Activated B cell treated with CpG ODN at 0.5 μM for 24 hours (primary cell): ENCODE results near the gene LANCL1. TPM values are rescaled to one million over a fixed set of nuclear protein-coding genes. Genes with fewer than 3 reads are reported as not detected.

Experiments used
- ATAC-seq: fragments of 200-7000 bp; cut with Tn5 transposase; one replicate; pipeline ENCODE4 v1.10.0; 2021; ENCODE audit warnings: low read depth, mild to moderate bottlenecking, moderate library complexity
- CTCF ChIA-PET: fragments of 350-600 bp; sonication (Branson Sonifier 250); formaldehyde crosslinking; loops from one replicate; lab custom pipeline; 2021; ENCODE audit warnings: antibody characterized with exemption; lab: Charles Lee
- POLR2A ChIA-PET: fragments of 350-600 bp; sonication (Branson Sonifier 250); formaldehyde crosslinking; loops from one replicate; lab custom pipeline; 2021; ENCODE audit warnings: antibody characterized with exemption; lab: Charles Lee
- DNase-seq: peaks from one replicate; pipeline ENCODE4 v3.0.0; 2022
- H3K27ac Mint-ChIP-seq: one replicate; pipeline ENCODE4 v1.8.0; 2020; ENCODE audit warnings: mixed read lengths
- H3K27me3 Mint-ChIP-seq: one replicate; pipeline ENCODE4 v1.8.0; 2021; ENCODE audit warnings: mixed read lengths
- H3K36me3 Mint-ChIP-seq: one replicate; pipeline ENCODE4 v1.8.0; 2021; ENCODE audit warnings: low read depth, mixed read lengths
- H3K4me1 Mint-ChIP-seq: one replicate; pipeline ENCODE4 v1.8.0; 2021; ENCODE audit warnings: mixed read lengths
- H3K4me3 Mint-ChIP-seq: one replicate; pipeline ENCODE4 v1.8.0; 2020; ENCODE audit warnings: mild to moderate bottlenecking, mixed read lengths
- H3K9me3 Mint-ChIP-seq: one replicate; pipeline ENCODE4 v1.8.0; 2020; ENCODE audit warnings: mixed read lengths
- intact Hi-C: fragments of 100-400 bp; cut with micrococcal nuclease; formaldehyde crosslinking; loops from one replicate; pipeline ENCODE4 v1.15.1; 2024
- total RNA-seq: library from RNA; stranded (reverse); gene quantifications from 2 replicates; pipeline ENCODE4 v1.2.3, GENCODE V29; 2022
- TF ChIP-seq, protein P1 (sequence below): fragments of 200-600 bp; IDR thresholded peaks from one replicate; pipeline ENCODE4 v1.8.0; 2022; ENCODE audit warnings: antibody characterized with exemption, mild to moderate bottlenecking

Gene LANCL1, protein sequence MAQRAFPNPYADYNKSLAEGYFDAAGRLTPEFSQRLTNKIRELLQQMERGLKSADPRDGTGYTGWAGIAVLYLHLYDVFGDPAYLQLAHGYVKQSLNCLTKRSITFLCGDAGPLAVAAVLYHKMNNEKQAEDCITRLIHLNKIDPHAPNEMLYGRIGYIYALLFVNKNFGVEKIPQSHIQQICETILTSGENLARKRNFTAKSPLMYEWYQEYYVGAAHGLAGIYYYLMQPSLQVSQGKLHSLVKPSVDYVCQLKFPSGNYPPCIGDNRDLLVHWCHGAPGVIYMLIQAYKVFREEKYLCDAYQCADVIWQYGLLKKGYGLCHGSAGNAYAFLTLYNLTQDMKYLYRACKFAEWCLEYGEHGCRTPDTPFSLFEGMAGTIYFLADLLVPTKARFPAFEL
- total RNA-seq, result 30.4 and 30.8 TPM in 2 replicates

DNA sequence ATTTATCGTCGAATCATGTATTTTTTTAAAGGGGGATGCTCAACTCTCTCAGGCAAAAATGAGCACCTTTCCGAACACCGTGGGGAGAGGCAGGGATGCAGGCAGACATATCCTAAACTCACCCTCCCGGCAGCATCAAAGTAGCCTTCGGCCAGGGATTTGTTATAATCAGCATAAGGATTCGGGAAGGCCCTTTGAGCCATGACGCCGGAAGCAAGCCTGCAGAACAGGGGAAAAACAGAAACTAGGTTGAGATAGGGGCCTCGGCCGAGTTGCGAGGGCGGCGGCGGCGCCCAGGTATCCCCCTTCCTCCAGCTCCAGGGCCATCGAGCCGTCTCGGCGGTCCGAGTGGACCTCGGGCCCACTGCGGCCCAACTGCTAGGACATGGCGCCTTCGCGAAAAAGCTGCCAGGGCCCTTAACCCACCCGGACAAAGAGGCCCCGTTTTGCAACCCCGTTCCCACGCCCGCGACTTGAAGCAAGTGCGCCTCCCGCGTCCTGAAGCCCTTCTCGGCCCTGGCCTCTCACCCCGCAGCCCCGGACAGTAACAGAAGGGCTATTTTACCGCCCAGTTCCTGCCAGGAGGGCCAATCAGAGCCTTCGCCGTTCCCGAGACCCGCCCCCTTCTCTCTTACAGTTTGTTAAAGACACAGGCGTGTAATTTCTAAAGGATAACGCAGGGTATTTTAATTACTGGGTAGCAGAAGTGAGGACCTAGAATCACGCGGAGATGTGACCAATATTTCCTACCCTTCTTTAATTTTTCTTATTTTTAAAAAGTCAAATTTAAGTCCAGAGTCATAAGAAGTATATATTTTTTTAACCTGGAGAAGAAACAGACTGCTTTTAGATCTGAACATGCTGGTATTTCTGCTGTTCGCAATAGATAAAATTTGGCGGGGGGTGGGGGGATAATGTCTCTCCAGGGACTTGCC is at the start of gene LANCL1:
Gene LANCL1, minus strand, starts transcription at position 566 of the 935 bp plus-strand sequence. Its CDS starts 363 bp downstream, at position 203.
- CTCF ChIA-PET, result interaction anchor here (0.6 to 1.7 kb wide), 3 partner anchors 26 to 245 kb away, joined by 3 to 8 read pairs (median 3); no protein-coding TSS in a partner anchor
- H3K4me1 Mint-ChIP-seq, result peaks cover 31% of the 10 kb centered on the region

DNA sequence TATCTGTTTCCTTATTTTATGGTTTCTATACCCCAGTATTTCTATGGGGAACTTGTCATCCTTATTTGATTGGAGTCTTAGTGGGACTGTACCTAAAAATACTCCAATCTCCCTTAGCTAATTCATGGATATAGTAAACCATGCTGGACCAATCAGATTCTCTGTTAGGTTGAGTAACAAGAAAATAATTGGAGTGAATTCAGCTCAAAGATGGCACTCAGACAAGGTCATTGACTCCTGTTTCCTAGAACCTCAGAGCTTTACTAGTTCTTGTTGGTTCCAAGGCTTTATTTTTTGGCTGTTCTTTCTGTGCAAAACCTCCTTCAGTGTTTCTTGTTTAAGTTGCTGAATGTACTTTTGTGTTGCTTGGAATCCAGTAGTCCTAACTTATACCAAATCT is 48.0 kb upstream of the LANCL1 start:
- Mint-ChIP-seq H3K27me3 (peaks cover 21% of the 10 kb centered on the region), H3K27ac (no peak overlapping the region), H3K4me1 (no peaks in the 10 kb centered on the region), H3K4me3 (no peak overlapping the region), H3K9me3 (no peaks in the 10 kb centered on the region), H3K36me3 (no peaks in the 10 kb centered on the region)
- ChIA-PET POLR2A (no interaction called here), CTCF (no interaction called here)
- DNase-seq, result no peak
- TF ChIP-seq, protein P1, sequence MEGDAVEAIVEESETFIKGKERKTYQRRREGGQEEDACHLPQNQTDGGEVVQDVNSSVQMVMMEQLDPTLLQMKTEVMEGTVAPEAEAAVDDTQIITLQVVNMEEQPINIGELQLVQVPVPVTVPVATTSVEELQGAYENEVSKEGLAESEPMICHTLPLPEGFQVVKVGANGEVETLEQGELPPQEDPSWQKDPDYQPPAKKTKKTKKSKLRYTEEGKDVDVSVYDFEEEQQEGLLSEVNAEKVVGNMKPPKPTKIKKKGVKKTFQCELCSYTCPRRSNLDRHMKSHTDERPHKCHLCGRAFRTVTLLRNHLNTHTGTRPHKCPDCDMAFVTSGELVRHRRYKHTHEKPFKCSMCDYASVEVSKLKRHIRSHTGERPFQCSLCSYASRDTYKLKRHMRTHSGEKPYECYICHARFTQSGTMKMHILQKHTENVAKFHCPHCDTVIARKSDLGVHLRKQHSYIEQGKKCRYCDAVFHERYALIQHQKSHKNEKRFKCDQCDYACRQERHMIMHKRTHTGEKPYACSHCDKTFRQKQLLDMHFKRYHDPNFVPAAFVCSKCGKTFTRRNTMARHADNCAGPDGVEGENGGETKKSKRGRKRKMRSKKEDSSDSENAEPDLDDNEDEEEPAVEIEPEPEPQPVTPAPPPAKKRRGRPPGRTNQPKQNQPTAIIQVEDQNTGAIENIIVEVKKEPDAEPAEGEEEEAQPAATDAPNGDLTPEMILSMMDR, result no peak
- intact Hi-C loops, result no loop called here
- no peak for ATAC-seq

More for the DNA sequence above, at the start of gene LANCL1:
- intact Hi-C loops, result loop anchor here (1.0 to 10.0 kb wide), 7 partner anchors 15 to 1052 kb away; partner anchors contain the start of genes MAP2 and RPE
- Mint-ChIP-seq H3K9me3 (no peaks in the 10 kb centered on the region), H3K27ac (peak within 1 kb of the TSS; percentile 98), H3K36me3 (peaks cover 21% of the 10 kb centered on the region), H3K4me3 (peak within 1 kb of the TSS; percentile 99), H3K27me3 (no peaks in the 10 kb centered on the region)
- POLR2A ChIA-PET, result interaction anchor here (0.6 to 3.3 kb wide), 3 partner anchors 14 to 953 kb away, joined by 3 to 13 read pairs (median 3); no protein-coding TSS in a partner anchor
- TF ChIP-seq, protein P1, result no peak
- DNase-seq (peak; percentile 70), ATAC-seq (peak; percentile 100)

DNA sequence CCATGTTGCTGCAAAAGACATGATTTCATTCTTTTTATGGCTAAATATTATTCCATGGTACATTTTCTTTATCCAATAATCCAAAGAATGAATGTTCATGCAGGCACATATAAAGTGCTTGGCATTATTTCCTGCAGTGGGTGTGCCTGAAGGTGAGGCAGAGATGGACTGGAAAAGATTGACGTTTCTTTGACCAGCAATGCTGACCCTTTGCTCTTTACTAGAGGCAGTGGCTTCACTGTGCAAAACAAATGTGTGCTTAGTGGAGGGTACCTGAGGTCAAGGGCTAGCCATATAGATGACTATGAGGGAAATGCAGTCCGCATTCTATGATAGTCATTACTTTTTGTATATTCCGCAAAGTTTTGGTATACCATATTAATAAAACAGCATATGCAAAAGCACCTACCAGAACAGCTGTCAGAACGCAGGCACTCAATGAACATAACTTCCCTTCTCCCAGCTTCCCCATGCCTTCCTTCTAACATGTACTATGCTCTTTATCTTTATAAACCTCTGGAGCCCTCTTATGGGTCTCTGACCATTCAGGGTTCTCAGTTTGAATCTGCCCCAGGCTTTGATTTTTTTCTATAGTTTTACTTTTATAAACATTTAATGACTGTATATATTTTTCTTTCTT is 47.2 kb upstream of the LANCL1 start:
- Mint-ChIP-seq H3K27ac (no peak overlapping the region), H3K36me3 (no peaks in the 10 kb centered on the region), H3K4me3 (no peak overlapping the region), H3K4me1 (no peaks in the 10 kb centered on the region), H3K9me3 (no peaks in the 10 kb centered on the region), H3K27me3 (peaks cover 25% of the 10 kb centered on the region)
- DNase-seq, result no peak
- POLR2A ChIA-PET, result no interaction called here
- CTCF ChIA-PET, result no interaction called here
- TF ChIP-seq, protein P1, result no peak
- ATAC-seq, result no peak
- intact Hi-C loops, result no loop called here

DNA sequence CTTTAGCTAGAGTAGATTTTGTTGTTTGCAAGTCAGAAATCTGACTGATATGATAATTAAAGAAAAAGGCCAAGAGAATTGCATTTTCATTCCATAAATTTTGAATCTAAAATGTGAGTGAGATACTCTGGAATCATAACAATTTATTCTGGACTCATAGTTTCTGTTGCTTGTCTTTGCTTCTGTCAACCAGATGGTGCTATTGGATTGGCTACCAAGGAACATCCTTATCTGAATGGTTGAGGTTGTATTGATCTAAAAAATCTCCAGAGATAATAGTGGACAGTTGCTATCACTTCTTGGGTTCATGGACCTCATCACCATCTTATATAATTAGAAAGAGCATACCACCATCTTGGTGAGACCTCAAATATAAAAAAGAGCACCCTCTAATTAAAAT is 45.8 kb upstream of the LANCL1 start:
- Mint-ChIP-seq H3K4me1 (no peaks in the 10 kb centered on the region), H3K27me3 (peaks cover 29% of the 10 kb centered on the region), H3K9me3 (no peaks in the 10 kb centered on the region), H3K4me3 (no peak overlapping the region), H3K36me3 (no peaks in the 10 kb centered on the region), H3K27ac (no peak overlapping the region)
- DNase-seq (no peak), ATAC-seq (no peak)
- ChIA-PET POLR2A (no interaction called here), CTCF (no interaction called here)
- intact Hi-C loops, result no loop called here
- TF ChIP-seq, protein P1, result no peak
